ENCODE measurements around the gene KEAP1. TPM values are rescaled to one million over a fixed set of nuclear protein-coding genes. Genes with fewer than 3 reads are reported as not detected.

Gene KEAP1
- polyA plus RNA-seq, 1 donor from 2014 or later, result 39.0 TPM

GRCh38 chr19:10491472-10492047 lies 11.6 kb downstream of the KEAP1 start:
- Histone ChIP-seq H2AFZ (ENCODE audit: low read depth, low read length) (no peak overlapping the region), H3K36me3 (ENCODE audit: insufficient read depth, low read length) (no peaks in the 10 kb centered on the region), H3F3A (ENCODE audit: insufficient read depth, low read length, poor library complexity, severe bottlenecking) (no peaks in the 10 kb centered on the region), H3K27me3 (ENCODE audit: insufficient read depth, low read depth, low read length) (no peaks in the 10 kb centered on the region), H3K4me2 (ENCODE audit: low read length) (no peak overlapping the region), H3K27ac (ENCODE audit: low read length) (no peak overlapping the region), H4K20me1 (ENCODE audit: insufficient read depth) (no peaks in the 10 kb centered on the region), H3K79me2 (replicated peaks; ENCODE audit: insufficient read depth, low read length) (no peaks in the 10 kb centered on the region), H3K9me3 (ENCODE audit: low read length) (no peaks in the 10 kb centered on the region), H3K9ac (ENCODE audit: low read length) (no peak overlapping the region), H3K9me2 (ENCODE audit: insufficient read depth, low read length) (no peaks in the 10 kb centered on the region), H3K4me3 (ENCODE audit: low read length) (no peak overlapping the region)
- TF ChIP-seq SMC3 (conservative IDR thresholded peaks at IDR 0.05; ENCODE audit: poor library complexity), result no peak

DNA sequence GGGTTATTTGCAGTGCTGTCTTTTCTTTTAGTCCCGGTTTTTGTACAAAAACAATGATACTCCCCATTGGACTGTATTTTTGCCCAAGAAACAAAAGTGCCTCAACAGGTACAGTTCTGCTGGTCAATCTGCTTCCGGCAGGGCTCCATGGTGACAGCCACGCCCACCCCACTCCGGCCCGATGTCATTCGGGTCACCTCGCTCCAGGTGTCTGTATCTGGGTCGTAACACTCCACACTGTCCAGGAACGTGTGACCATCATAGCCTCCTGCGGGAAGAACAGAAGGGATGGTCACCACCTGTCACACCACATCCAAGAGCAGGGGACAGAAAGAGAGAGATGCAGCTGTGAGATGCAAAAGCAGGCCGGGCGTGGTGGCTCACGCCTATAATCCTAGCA lies 16.6 kb downstream of the KEAP1 start:
- Histone ChIP-seq H3K9me2 (ENCODE audit: insufficient read depth, low read length) (no peaks in the 10 kb centered on the region), H3K27ac (ENCODE audit: low read length) (no peak overlapping the region), H2AFZ (ENCODE audit: low read depth, low read length) (no peak overlapping the region), H3K4me3 (ENCODE audit: low read length) (no peak overlapping the region), H3K27me3 (ENCODE audit: insufficient read depth, low read depth, low read length) (no peaks in the 10 kb centered on the region), H3F3A (ENCODE audit: insufficient read depth, low read length, poor library complexity, severe bottlenecking) (no peaks in the 10 kb centered on the region), H3K4me2 (ENCODE audit: low read length) (no peak overlapping the region), H3K79me2 (replicated peaks; ENCODE audit: insufficient read depth, low read length) (no peaks in the 10 kb centered on the region), H3K9me3 (ENCODE audit: low read length) (no peaks in the 10 kb centered on the region), H4K20me1 (ENCODE audit: insufficient read depth) (no peaks in the 10 kb centered on the region), H3K9ac (ENCODE audit: low read length) (no peak overlapping the region), H3K36me3 (ENCODE audit: insufficient read depth, low read length) (no peaks in the 10 kb centered on the region)
- TF ChIP-seq CTCF (IDR thresholded peaks at IDR 0.05; ENCODE audit: poor library complexity, severe bottlenecking) (no peak), TAF1 (IDR thresholded peaks at IDR 0.05; ENCODE audit: low read depth) (no peak), RAD21 (conservative IDR thresholded peaks at IDR 0.05) (no peak), SMC3 (conservative IDR thresholded peaks at IDR 0.05; ENCODE audit: poor library complexity) (no peak), EP300 (conservative IDR thresholded peaks at IDR 0.05; ENCODE audit: poor library complexity, severe bottlenecking) (no peak), POLR2AphosphoS5 (IDR thresholded peaks at IDR 0.05) (no peak), MXI1 (conservative IDR thresholded peaks at IDR 0.05; ENCODE audit: poor library complexity, severe bottlenecking) (no peak), EZH2 (IDR thresholded peaks at IDR 0.05; ENCODE audit: borderline replicate concordance, insufficient read depth, low read length, poor library complexity, severe bottlenecking) (no peak)
- TF ChIP-seq, protein P1, sequence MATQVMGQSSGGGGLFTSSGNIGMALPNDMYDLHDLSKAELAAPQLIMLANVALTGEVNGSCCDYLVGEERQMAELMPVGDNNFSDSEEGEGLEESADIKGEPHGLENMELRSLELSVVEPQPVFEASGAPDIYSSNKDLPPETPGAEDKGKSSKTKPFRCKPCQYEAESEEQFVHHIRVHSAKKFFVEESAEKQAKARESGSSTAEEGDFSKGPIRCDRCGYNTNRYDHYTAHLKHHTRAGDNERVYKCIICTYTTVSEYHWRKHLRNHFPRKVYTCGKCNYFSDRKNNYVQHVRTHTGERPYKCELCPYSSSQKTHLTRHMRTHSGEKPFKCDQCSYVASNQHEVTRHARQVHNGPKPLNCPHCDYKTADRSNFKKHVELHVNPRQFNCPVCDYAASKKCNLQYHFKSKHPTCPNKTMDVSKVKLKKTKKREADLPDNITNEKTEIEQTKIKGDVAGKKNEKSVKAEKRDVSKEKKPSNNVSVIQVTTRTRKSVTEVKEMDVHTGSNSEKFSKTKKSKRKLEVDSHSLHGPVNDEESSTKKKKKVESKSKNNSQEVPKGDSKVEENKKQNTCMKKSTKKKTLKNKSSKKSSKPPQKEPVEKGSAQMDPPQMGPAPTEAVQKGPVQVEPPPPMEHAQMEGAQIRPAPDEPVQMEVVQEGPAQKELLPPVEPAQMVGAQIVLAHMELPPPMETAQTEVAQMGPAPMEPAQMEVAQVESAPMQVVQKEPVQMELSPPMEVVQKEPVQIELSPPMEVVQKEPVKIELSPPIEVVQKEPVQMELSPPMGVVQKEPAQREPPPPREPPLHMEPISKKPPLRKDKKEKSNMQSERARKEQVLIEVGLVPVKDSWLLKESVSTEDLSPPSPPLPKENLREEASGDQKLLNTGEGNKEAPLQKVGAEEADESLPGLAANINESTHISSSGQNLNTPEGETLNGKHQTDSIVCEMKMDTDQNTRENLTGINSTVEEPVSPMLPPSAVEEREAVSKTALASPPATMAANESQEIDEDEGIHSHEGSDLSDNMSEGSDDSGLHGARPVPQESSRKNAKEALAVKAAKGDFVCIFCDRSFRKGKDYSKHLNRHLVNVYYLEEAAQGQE (IDR thresholded peaks at IDR 0.05; ENCODE audit: borderline replicate concordance), result no peak

Measured in neural cell (in vitro differentiated cells).